Endothelial cell of umbilical vein (primary cell): ENCODE results near the gene GAPVD1. TPM values are rescaled to one million over a fixed set of nuclear protein-coding genes. Genes with fewer than 3 reads are reported as not detected.

Experiments used
- BruUV-seq: library from RNA; stranded (reverse); fragments of 400-500 nt; replicated peaks from 2 replicates; lab custom pipeline; 2021; lab: Mats Ljungman, UMichigan
- CTCF ChIA-PET: fragments of 300-600, 350-600 bp; sonication (Branson Sonifier 250); formaldehyde crosslinking; loops from one replicate; lab custom pipeline; 2021; ENCODE audit warnings: antibody characterized with exemption, inconsistent platforms; lab: Charles Lee
- POLR2A ChIA-PET: fragments of 300-600, 350-600 bp; sonication (Branson Sonifier 250); formaldehyde crosslinking; loops from one replicate; lab custom pipeline; 2021; ENCODE audit warnings: antibody characterized with exemption, inconsistent platforms; lab: Charles Lee
- DNase-seq: peaks from one replicate; pipeline ENCODE4 v3.0.0-alpha.2; 2011; ENCODE audit warnings: low read depth, low spot score
- FAIRE-seq: peaks from 2 replicates; lab custom pipeline; 2011; peaks lifted over from hg19 to GRCh38; lab: Jason Lieb, UNC
- H2AFZ ChIP-seq: 2 replicates; pipeline ENCODE4 v1.6.0; 2012; ENCODE audit warnings: low read depth, low read length, control low read depth, inconsistent platforms
- H3K27ac ChIP-seq: 2 replicates; pipeline ENCODE4 v1.5.1; 2011; ENCODE audit warnings: low read depth, mild to moderate bottlenecking, control low read depth, low read length, moderate library complexity; ENCODE audit not compliant: insufficient read depth
- H3K27me3 ChIP-seq, 2 experiments: 2 replicates each; pipeline versions ENCODE4 v1.6.0 to v1.6.1; 2011; ENCODE audit warnings: low read length in 2 of 2, mixed read lengths in 1 of 2; ENCODE audit not compliant: control insufficient read depth in 2 of 2, insufficient read depth in 2 of 2
- H3K36me3 ChIP-seq, 2 experiments: 2 replicates in 1 of 2; 3 replicates in 1 of 2; pipeline ENCODE4 v1.5.1; 2011; ENCODE audit warnings: low read length in 2 of 2, mild to moderate bottlenecking in 1 of 2, moderate library complexity in 1 of 2; ENCODE audit not compliant: control insufficient read depth in 2 of 2, insufficient read depth in 2 of 2; ENCODE audit errors: extremely low read depth in 1 of 2
- H3K4me1 ChIP-seq: 3 replicates; pipeline ENCODE4 v1.5.1; 2011; ENCODE audit warnings: mild to moderate bottlenecking, low read length; ENCODE audit not compliant: control insufficient read depth, insufficient read depth; ENCODE audit errors: extremely low read depth
- H3K4me2 ChIP-seq: 2 replicates; pipeline ENCODE4 v1.6.1; 2011; ENCODE audit warnings: low read length, control low read depth, mixed read lengths; ENCODE audit not compliant: insufficient read depth
- H3K4me3 ChIP-seq, 3 experiments: fragments of 200-600 bp in 1 of 3; sonication (generic), shearing (Covaris generic) in 1 of 3; replicated peaks in 1 of 3; 2 replicates each; pipeline ENCODE4 v1.5.1; 2011 to 2016; ENCODE audit warnings: control low read depth in 3 of 3, low read length in 3 of 3, mild to moderate bottlenecking in 2 of 3, inconsistent platforms in 1 of 3, low read depth in 1 of 3, moderate library complexity in 1 of 3; ENCODE audit not compliant: insufficient read depth in 1 of 3
- H3K79me2 ChIP-seq: 2 replicates; pipeline ENCODE4 v1.6.0; 2012; ENCODE audit warnings: low read length, inconsistent platforms; ENCODE audit not compliant: control insufficient read depth, insufficient read depth
- H3K9ac ChIP-seq: replicated peaks from 2 replicates; pipeline ENCODE3; 2011; ENCODE audit warnings: low read length, control low read depth; ENCODE audit not compliant: insufficient read depth; ENCODE audit errors: extremely low read depth
- H3K9me1 ChIP-seq: replicated peaks from 3 replicates; pipeline ENCODE4 v1.6.0; 2011; ENCODE audit warnings: mild to moderate bottlenecking, low read length; ENCODE audit not compliant: control insufficient read depth, insufficient read depth; ENCODE audit errors: extremely low read depth
- H3K9me3 ChIP-seq: replicated peaks from 2 replicates; pipeline ENCODE4 v1.5.1; 2012; ENCODE audit warnings: low read length, inconsistent platforms; ENCODE audit not compliant: control insufficient read depth, insufficient read depth
- H4K20me1 ChIP-seq: replicated peaks from 2 replicates; pipeline ENCODE3; 2011; ENCODE audit warnings: mild to moderate bottlenecking, low read length; ENCODE audit not compliant: control insufficient read depth, insufficient read depth; ENCODE audit errors: extremely low read depth
- CTCF ChIP-seq, 2 donors: IDR thresholded peaks; 1 replicate in 1 of 2; 2 replicates in 1 of 2; pipeline ENCODE4 v1.5.1; 2011; ENCODE audit warnings: low read length in 2 of 2, mild to moderate bottlenecking in 2 of 2, moderate library complexity in 2 of 2, control low read depth in 1 of 2, inconsistent platforms in 1 of 2, low read depth in 1 of 2; ENCODE audit not compliant: insufficient read depth in 1 of 2; ENCODE audit errors: extremely low read depth in 1 of 2
- EZH2 ChIP-seq: IDR thresholded peaks from 2 replicates; pipeline ENCODE4 v1.6.1; 2012; ENCODE audit warnings: borderline replicate concordance, low read depth, mild to moderate bottlenecking, moderate library complexity, low read length, inconsistent platforms; ENCODE audit not compliant: severe bottlenecking
- FOS ChIP-seq: IDR thresholded peaks from 2 replicates; pipeline ENCODE4 v1.6.1; 2011; ENCODE audit warnings: mild to moderate bottlenecking, low read length, moderate library complexity, borderline replicate concordance; ENCODE audit not compliant: insufficient read depth
- GATA2 ChIP-seq: IDR thresholded peaks from 2 replicates; pipeline ENCODE4 v1.7.0; 2011; ENCODE audit warnings: low read depth, mild to moderate bottlenecking, moderate library complexity, mixed read lengths, low read length; ENCODE audit not compliant: insufficient read length, insufficient read depth
- JUN ChIP-seq: IDR thresholded peaks from 2 replicates; pipeline ENCODE4 v1.6.1; 2011; ENCODE audit warnings: borderline replicate concordance, low read depth; ENCODE audit not compliant: insufficient read length, insufficient read depth
- MYC ChIP-seq: IDR thresholded peaks from one replicate; pipeline ENCODE4 v1.6.1; 2011; ENCODE audit warnings: mild to moderate bottlenecking, low read depth, low read length
- POLR2A ChIP-seq: IDR thresholded peaks from 2 replicates; pipeline ENCODE4 v1.6.1; 2012; ENCODE audit warnings: low read depth, mild to moderate bottlenecking, control low read depth, low read length
- POLR2AphosphoS5 ChIP-seq: IDR thresholded peaks from 2 replicates; pipeline ENCODE4 v1.6.1; 2012; ENCODE audit warnings: low read depth, mild to moderate bottlenecking, control low read depth, low read length, moderate library complexity; ENCODE audit not compliant: insufficient read depth
- dilution Hi-C: fragments of 300-500 bp; cut with MboI; formaldehyde crosslinking; loops from one replicate; pipeline ENCODE4 v1.15.0; 2019; ENCODE audit warnings: low sequenced_read_pairs; ENCODE audit not compliant: extremely low pct_ligation_motif_present
- intact Hi-C: fragments of 100-400 bp; cut with micrococcal nuclease; formaldehyde crosslinking; loops from one replicate; pipeline ENCODE4 v1.10.0; 2022
- polyA plus RNA-seq, 4 experiments: library from polyadenylated mRNA; depleted of rRNA in 3 of 4; stranded (reverse) in 3 of 4; unstranded in 1 of 4; fragments of >200 nt; gene quantifications; 2 replicates each; pipeline versions ENCODE4 v1.2.1 to v1.2.3, GENCODE V29; 2011 to 2012; ENCODE audit warnings: missing spikeins in 1 of 4
- total RNA-seq: library from RNA; stranded (reverse); gene quantifications from 2 replicates; pipeline ENCODE4 v1.2.3, GENCODE V29; 2021
- TF ChIP-seq, protein P1 (sequence below): IDR thresholded peaks from 2 replicates; pipeline ENCODE4 v1.6.1; 2011; ENCODE audit not compliant: insufficient read depth, insufficient read length

GAPVD1 gene
- total and polyA plus RNA-seq, 2 donors (not counting 3 experiments of a cell fraction or from before 2014, with no cell fraction given), result 10.7 to 53.2 TPM

GRCh38 chr9:125338929-125339328 lies 77.3 kb downstream of the GAPVD1 start:
- dilution Hi-C loops, result no loop called here
- no peak overlapping the region for H3K27ac ChIP-seq
- POLR2A ChIA-PET, result no interaction called here

More at GRCh38 chr9:125338929-125339328, 77.3 kb downstream of the GAPVD1 start:
- no peaks in the 10 kb centered on the region for H3K79me2 ChIP-seq
- intact Hi-C loops, result no loop called here
- TF ChIP-seq EZH2 (no peak), JUN (no peak), CTCF (IDR thresholded peaks at IDR 0.05; ENCODE audit: extremely low read depth in 1 of 2, insufficient read depth in 1 of 2, low read depth in 1 of 2, low read length in 2 of 2) (no peak), FOS (no peak), POLR2A (no peak), POLR2AphosphoS5 (no peak), MYC (no peak), GATA2 (no peak)
- TF ChIP-seq, protein P1, sequence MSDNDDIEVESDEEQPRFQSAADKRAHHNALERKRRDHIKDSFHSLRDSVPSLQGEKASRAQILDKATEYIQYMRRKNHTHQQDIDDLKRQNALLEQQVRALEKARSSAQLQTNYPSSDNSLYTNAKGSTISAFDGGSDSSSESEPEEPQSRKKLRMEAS, result no peak
- H3K9me3 ChIP-seq, result no peaks in the 10 kb centered on the region
- CTCF ChIA-PET, result no interaction called here
- H4K20me1 ChIP-seq, result no peaks in the 10 kb centered on the region
- no peak overlapping the region for H3K4me2 ChIP-seq
- no peak for FAIRE-seq
- H3K27me3 ChIP-seq, result no peaks in the 10 kb centered on the region
- peaks cover 7% of the 10 kb centered on the region for H3K4me1 ChIP-seq
- H3K36me3 ChIP-seq, result peaks cover 10 to 14% of the 10 kb centered on the region in 2 experiments
- no peak overlapping the region for H2AFZ ChIP-seq
- H3K4me3 ChIP-seq, result no peak overlapping the region
- no TSS peak for BruUV-seq
- H3K9ac ChIP-seq, result no peak overlapping the region
- no peak for DNase-seq
- no peaks in the 10 kb centered on the region for H3K9me1 ChIP-seq
